Measurements from ENCODE around the gene CNTNAP5.

DNA sequence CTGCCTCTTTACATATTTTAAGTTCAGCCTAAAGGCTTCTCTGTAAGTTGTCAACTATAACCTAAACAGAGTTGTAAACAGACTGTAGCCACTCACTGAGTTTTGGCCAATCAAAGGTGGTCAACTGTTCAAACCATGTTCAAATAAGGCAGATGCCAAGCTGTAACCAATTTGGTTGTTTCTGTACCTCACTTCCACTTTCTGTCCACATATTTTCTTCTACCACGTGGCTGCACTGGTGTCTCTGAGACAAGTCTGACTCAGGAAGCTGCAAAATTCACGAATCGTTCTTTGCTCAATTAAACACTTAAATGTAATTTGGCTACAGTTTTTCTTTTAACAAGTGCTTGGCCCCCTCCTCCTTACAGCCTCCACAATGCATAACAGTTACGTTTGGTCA lies 555.2 kb downstream of the CNTNAP5 start:
- TF ChIP-seq ZNF274 (IDR thresholded peaks at IDR 0.05; ENCODE audit: low read depth, low read length) (no peak), SUZ12 (IDR thresholded peaks at IDR 0.05; ENCODE audit: extremely low read depth, insufficient read depth, insufficient read length) (no peak), YY1 (IDR thresholded peaks at IDR 0.05; ENCODE audit: insufficient read depth, insufficient read length) (no peak)
